Inflammatory macrophage (primary cell): ENCODE data around the gene GPR153.

Experiments used
- DNase-seq, 2 donors: peaks; one replicate each; pipeline ENCODE4 v3.0.0-alpha.2; 2020 to 2022

The GPR153 gene

DNA sequence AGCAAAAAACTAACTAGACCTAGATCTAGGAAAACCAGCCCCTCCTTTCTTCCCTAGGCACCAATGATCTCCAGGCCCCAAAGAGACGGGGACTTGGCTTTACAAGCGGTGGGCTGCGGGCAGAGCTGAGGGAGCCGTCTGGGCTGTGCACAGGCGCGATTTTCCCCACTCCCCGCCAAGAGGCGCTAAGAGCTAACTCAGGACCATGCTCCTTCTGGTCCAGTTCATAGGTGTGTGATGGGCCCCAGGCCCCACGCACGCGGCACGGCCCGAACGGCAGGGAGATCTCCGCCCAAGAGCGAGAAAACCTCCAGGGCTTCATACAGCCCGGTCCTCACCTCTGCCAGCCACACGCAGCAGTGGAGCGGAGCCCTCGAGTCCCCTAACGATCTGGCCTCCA, 7.5 kb upstream of the GPR153 start:
- no peak for DNase-seq

DNA sequence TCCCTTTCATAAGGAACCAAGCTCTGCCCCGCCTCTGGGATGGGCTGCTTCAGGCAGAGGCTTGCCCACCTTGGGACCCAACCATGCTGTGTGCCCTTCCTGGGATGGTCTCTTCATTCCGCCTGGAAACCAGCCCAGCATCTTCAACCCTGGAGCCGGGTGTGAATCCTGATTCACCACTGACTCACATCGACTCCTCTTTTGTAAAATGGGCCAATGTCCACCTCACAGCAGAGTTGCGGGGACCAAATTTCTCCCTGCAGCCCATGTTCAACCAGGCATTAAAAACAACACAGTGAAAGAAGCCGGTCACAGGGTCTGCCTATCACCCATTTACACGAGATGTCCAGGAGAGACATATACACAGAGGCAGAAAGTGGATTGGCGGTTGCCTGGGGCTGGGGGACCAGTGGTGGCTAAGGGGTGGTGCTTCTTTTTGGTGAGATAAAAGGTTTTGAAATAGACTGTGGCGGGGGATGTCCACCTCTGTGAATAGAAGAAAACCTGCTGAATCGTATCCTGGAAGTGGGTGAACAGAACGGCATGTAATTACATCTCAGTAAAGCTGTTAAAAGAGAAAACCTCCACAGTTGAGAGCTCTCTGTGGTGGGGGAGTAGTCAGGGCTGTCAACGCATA, 6.9 kb upstream of the GPR153 start:
- DNase-seq: no peak

DNA sequence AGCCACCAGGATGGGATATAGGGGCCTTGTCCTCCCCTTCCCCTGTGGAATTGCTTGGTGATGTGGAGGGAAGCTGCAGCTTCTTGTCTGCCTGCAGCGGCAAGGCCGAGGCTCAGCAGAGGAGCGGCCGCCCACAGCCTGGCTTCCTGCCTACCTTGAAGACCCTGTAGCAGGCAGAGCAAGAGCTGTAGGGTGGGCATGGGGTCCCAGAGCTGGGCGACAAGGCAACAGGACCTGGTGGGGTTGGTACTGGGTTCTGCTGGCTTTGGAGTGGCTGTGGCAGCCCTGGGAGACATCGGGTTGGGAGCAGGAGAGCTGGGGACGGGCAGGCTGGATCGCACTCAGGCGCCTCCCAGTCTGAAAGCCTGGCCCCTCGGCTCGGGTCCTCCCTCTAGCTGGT, 5.7 kb upstream of the GPR153 start:
- DNase-seq: no peak

DNA sequence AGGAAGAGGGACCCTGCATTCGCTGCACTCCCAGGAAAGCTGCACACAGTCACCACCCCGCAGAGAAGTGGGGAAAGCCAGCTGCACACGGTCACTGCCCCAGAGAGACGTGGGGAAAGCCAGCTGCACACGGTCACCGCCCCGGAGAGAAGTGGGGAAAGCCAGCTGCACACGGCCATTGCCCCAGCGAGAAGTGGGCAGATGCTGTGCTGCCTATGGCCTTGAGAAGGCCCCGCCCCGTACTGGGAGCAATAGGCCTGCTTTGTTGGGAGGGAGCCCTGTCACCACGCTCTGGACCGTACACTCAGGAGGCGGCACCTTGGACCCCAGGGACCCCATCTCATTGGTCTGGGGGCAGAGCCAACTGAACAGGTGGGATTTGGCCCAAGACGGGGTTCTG, 4.3 kb upstream of the GPR153 start:
- DNase-seq: no peak

DNA sequence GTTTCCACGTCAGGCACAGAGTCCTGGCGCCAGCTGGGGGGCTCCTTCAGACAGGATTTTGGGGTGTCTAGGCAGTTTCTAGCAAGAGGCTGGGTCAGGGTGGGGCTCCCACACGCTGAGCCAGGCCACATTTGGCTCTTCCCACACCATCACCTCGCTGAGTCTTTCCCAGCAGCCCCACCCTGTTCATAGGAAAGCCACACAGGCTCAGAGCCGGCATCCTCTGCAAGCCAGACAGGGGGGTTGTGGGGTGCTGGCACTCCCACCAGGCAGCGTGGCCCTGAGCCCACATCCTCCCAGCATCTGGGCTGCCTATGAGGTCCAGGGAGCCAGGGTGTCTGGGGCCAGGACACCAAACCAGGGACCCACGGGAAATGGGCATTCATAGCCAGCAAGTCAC, 2.8 kb upstream of the GPR153 start:
- DNase-seq: no peak

DNA sequence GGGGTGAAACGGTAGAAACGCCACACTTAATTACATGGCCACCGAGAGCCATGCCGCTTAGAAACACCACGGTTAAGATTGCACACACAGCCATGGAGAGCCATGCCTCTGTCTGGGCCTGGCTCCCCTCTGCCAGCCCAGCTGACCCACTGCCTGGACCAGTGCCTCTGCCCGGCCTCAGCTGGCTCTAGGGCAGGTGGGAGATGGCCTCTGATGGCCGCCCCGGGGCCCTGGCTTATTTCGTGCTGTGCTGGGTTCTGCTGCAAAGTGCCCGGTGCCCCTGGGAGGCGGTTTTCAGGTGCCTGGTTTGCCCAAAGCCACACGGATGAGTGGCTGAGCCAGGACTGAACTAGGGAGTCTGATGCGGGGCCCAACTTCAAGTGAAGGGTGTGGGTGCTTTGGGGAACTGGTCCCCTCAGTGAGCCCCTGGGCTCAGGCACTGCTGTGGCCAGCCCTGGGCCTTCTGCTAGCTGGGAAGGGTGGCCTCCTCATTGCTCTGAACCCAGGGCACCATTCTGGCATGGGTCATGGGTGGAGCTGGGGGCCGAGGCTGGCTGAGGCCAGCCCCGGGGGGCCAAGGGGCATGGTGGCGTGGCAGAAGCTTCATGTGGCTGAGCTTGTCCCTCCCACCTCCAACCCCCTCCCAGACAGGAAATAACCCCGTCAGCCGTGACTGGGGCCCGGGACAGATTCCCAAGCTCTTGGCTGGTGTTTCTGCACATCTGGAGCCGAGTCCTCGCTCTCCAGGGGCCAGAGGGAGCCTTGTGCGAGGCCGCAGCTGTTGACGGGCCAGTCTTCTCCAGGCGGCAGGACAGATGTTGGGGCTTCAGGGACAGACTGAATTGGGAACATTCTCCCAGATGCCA, 1.9 kb upstream of the GPR153 start:
- no peak for DNase-seq

DNA sequence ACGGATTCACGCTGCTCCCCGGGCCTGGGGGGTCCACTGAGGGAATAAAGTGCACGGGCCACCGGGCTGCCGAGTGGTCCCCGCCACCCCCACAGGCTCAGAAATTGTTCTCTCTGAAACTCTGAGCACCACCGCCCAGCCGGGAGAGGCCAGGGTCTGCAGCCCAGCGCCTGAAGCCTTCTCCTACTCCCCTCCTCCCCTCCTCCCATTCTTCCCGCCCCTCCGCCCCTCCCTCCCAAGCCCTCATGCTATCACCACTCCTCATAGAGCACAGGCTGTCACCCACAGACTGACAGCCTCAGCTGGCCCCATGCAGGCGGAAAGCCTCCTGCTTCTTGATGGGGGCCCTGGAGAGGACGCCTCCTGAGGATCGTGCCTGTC, 707 bp upstream of the GPR153 start:
- no peak for DNase-seq

DNA sequence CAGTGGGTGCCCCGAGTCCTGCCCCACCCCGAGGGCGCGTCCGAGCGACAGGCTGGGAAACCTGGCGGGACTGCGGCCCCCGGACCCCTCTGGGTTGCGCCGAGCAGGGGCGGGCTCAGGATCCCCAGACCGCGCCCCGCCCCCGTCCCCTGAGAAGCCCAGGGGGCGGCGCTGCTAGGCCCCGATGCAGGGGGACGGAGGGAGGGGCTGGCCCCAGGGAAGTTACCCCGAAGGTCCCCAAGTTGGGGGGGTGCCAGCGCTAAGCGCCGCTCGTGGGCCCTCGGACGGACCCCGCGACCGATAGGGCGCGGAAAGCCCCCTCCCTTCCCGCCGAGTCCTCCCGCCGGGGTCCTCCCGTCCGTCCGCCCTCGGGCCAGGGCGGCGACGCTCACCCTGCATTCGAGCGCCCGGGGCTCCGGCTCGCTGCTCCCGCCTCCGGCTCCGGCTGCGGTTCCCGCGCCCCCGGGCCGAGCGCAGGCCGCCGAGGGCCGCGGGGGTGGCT, 414 bp downstream of the GPR153 start:
- no peak for DNase-seq

DNA sequence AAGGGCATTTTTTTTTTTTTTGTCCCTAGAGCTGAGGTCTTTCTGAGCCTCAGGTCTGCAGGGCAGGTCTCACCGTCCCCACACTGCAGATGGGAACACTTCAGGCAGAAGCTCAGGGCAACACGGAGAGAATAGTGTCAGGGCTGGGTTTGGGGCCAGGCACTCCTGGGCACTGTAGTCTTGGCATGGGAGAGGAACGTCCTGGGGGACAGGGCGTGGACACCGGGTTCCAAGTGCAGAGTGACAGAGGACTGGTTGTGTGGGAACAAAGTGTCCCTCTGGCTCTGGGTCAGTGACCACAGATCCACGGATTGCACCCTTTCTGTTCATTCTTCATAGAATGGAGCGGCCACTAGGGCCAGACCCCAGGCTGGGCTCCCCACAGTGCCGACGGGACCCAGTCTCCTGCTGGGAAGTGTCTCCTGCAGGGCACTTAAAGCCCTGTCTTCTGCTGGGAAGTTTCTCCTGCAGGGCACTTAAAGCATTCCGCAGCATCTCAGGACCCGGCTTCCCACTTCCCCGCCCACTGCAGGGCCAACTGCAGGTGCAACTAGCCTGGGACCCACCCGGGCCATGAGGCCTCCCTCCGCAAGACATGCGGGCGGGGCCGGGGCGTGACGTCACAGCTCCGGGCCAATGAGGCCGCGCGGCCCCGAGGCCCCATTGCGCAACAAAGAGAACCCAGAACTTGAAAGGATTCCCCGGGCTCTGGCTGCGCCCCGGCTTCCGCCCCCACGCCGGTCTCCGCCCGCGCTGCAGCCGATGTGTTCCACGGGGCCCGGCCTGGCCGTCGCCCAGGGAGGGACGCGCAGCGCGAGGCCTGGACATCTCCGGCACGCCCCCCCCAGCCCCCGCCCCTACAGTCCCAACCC, 1.2 kb downstream of the GPR153 start:
- DNase-seq: peak; percentile 83 to 88

DNA sequence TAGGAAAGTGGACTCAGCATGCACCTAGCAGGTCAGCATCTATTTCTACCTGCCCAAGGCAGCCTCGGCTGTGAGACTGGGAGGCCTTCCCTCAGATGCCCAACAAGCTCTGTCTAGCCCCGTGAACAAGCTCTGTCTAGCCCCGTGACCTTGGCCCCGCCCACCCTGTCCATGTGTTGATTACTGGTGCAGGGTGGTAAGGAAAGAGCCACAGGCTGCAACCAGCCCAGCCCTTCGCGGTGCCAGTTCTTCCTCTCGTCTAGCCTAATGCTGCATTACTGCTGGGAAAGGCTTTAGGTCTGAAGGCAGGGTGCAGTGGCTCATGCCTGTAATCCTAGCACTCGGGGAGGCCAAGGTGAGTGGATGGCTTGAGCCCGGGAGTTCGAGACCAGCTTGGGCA, 2.2 kb downstream of the GPR153 start:
- peak in 1 of 2 donors; percentile 43 for DNase-seq

DNA sequence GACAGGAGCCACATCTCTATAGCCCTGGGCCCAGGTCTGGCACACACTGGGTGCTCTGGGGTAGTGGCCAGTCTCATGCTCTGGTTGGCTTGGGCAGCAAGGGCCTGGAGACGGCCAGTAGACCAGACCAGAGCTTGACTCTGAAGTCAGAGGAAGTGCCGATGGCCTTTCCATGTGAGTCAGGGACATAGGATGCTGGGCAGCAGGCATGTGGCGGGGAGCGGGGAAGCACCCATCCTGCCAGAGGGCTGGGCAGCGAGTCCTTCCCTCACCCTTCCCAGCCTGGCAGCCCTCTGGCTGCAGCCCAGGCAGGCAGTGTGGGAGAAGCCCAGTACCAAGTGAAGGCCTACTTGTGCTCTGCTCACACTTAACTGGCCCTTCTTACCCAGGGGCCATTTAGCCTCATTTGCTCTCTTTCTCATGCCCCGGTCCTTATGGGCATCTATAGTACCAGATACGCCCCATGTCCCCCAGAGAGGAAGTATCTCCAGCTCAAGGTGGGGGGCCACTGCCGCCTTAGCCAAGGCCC, 3.3 kb downstream of the GPR153 start:
- no peak for DNase-seq

DNA sequence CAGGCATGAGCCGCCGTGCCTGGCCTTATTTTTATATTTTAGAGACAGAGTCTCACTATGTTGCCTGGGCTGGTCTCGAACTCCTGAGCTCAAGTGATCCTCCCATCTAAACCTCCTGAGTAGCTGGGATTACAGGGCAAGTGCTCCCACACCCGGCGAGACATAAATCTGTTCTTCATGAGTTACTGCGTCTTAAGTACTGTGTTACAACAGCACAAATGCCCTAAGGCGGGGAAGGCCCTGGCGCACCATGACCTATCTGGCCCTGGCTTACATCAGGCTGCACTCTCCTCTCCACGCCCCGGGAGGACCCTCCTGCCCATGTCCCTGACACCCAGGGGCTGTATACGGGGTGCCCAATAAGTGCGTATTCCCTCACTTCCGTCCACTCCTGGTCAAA, 4.3 kb downstream of the GPR153 start:
- no peak for DNase-seq

DNA sequence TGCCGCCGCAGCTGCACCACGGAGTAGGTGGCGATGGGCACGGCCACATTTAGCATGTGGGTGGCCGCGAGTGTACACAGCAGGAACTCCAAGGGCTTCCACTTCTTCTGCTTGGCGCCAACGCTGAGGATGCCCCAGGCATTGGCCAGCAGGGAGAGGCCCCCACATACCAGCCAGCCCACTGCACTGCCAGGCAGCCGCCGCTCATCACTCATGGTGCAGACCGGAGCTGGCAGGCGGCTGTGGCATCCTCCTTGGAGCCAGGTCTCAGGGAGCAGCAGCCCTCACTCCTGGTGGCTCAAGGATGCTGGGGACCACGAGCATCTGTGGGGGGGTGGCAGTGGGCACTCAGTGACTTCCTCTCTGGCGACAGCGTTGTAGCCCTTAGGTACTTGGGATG, 6.2 kb downstream of the GPR153 start:
- no peak for DNase-seq

DNA sequence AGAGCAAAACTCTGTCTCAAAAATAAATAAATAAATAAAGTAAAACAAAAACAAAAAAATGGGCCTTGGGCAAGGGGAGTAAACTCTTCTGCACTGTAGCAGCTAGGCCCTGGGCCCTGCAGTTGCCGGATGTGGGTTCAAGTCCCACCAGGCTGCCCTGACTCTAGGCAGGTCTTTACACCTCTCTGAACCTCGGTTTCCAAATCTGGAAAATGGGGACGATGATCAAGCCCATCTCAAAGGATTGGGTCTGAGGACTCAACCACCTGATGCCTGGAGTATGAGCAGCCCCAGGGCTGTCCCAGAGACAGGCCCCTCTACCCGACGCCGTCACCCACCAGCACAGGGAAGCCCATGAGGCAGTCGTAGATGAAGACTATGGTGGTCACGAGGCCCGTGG, 7.5 kb downstream of the GPR153 start:
- DNase-seq: no peak

DNA sequence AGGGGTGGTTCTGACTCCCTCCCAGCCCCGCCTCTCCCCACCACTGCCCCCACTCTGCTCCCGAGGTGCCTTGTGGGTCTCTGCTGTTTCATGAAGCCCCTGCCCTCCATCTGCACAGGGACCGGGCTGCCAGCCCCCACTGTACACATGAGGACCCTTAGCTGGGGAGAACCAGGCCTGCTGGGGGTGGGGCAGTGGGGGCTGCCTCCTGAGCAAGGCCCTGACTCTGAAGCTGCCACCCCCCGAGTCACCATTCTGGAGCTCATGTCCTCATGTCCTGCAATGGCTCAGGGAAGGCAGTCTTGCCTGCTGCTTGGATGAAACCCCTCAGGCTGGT, 8.6 kb downstream of the GPR153 start:
- DNase-seq: no peak

DNA sequence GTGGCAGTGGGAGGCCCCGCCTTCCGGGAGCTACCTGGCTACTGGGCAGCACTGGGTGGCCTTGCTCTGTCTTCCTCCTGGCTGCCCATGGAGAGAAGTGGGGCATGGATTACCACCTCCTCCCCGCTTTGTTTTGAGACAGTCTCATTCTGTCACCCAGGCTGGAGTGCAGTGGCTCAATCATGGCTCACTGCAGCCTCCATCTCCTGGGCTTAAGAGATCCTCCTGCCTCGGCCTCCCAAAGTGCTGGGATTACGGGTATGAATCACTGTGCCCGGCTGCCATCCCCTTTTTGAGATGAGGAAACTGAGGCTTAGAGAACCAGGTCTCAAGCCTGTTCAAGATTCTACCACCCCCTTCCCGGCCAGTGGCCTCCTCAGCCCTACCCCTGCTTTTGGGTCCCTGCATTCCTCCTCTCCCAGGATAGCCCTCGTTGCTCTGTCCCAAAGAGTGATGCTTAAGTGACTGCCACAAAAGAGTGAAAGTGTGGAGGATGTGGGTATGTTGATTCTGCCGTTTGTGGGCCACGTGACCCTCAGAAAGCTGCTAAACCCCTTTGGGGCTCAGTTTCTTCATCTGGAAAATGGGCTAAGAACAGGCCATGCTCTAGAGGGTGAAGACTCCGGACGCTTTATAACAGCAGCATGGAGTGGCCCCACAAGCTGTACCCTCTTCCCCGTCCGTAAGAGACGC, 9.1 kb downstream of the GPR153 start:
- DNase-seq: no peak

DNA sequence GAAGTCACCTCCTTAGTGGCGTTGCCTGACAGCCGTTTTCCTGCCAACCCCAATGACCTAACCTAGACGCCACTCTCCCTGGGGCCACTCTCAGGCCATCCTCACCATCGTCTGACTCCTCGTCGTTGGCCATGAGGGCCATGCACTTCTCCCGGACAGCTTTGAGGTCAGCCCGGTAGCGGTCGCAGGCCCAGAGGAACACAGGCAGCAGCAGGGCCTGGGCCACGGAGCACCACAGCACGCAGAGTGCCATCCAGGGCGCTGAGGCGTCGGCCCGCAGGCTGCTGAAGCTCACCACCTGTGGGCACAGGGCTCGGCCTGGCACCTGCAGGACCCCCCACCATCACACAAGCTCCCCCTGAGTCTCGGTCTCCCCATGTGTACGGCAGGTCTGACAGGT, 9.7 kb downstream of the GPR153 start:
- DNase-seq: no peak

DNA sequence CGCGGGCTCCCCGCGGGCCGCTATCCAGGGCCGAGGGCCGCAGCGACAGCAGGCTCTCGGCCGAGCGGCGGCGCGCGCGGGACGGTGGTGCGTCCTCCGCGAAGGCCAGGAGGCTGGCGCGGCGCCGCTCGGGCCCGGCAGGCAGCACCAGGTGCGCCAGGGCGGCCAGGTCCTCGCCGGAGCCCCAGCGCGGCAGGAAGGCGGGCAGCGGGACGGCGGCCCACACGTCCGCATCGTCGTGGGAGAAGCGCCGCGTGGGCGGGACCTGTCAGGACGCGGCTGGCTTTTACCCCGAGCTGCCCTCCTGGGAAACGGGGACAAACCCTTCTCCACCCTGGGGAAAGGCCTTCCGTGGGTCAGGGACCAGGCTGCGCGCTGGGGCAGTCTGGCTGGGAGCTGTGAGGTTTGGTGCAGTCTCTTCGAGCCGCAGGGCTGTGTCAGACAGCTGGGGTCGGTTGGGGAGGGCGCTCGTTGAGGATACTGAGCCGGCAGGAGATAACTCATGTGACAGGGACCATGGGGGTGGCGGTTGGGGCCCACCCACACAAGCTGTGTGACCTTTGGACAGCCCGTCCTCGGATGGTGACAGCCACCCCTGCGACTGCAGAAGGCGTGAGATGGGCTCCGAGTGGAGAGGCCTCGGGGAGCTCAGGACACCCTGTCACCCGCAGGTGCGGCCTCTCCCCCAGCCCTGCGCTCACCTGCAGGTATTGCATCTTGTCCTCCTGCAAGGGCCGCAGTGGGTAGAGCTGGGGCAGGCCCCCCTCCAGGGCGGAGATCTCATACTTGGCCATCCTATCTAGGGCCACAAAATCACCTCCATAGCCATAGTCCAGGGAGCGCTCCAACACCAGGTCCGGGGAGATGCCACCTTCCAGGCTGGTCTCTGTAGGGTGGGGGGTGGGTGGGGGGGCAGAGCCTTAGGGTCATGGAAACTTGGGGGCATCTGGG, 10.9 kb downstream of the GPR153 start:
- no peak for DNase-seq

DNA sequence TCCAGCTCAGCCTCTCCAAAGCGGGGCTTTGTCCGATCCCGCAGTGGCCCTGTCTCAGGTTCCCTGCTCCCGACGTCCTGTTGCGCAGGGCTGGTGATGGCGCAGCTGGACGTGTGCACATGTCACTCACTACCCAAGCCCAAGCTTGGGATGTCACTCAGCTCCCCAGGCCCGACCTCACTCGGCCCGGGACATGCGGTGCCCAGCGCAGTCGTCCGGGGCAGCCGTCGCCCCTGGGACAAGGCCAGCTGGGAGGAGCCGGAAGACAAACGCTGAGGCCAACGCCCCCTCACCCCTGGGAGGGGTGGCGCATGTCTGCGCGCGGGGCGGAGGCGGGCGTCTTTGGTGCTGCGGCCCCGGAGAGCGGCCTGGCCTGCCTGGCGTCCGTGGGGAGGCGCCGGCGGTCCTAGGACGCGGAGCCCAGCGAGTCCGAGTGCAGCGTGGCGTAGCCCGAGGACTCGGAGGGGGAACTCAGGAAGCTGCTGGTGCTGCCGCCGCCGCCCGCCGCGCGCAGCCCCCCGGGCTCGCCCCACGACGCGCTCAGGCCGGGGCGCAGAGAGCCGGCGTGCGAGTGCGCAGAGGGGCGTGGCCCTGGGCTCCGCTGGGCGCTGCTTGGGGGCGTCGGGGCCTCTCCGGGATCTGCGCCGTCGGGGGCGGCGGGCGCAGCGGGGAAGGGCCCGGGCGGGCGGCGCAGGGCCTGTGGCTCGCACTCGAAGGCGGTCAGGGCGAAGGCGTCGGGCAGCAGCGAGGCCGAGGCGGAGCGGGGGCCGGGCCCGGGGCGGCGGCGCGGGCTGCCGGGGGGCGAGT, 11.8 kb downstream of the GPR153 start:
- peak; percentile 32 to 40 for DNase-seq

DNA sequence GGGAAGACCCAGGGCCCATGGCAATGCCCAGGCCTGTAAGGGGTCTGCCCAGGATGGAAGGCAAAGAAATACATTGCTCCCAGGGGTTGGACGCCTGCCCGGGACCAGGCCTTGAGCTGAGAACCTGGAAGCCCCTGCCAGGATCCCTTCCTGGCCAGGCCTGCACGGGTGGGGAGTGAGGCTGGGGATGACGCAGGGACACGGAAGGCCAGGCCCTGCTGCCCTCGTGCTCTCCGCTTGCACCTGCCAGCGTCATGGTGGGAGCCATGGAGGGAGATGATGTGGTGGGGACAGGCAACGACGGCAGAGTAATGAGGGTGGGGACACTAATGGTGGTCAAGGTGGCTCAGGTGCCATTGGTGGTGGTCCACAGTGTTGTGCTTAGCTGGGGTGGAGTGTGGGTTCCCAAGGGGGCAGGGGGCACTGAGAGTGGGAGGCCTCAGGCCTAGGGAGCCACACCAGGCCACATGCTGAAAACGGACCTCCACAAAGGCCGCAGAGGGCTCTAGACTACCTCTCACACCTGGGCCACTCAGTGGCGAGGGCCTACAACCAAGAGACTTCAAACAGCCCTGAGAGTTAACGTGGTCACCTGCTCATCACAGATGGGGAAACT, 12.6 kb downstream of the GPR153 start:
- no peak for DNase-seq
